Aortic smooth muscle cell (primary cell): ENCODE data around the gene PLGLB2. TPM values are rescaled to one million over a fixed set of nuclear protein-coding genes. Genes with fewer than 3 reads are reported as not detected.

ENCODE experiments used
- total RNA-seq: library from RNA; depleted of rRNA; stranded (reverse); fragments of >200 nt; gene quantifications from 2 replicates; pipeline ENCODE4 v1.2.3, GENCODE V29; 2014

Gene PLGLB2
- total RNA-seq: 0.53 and 0.87 TPM in 2 replicates

DNA sequence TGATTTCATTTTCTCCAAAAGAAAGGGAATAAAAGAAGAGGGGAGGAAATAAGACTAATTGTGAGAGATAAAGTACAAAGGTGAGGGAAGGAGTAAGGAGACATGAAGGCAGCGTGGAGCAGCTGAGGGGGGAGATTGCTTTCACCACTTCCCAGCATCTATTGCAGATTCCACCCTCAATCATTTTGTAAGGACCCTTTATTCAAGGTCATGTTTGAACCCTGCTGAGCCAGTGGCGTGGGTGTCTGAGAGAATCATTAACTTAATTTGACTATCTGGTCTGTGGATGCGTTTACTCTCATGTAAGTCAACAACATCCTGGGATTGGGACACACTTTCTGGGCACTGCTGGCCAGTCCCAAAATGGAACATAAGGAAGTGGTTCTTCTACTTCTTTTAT lies at the start of gene PLGLB2:
TSS of gene PLGLB2 (plus strand) at position 297 of the 400 bp plus-strand sequence. CDS start at position 364, 67 bp downstream.

Other genes starting within 250 kb of the PLGLB2 start
- 1.3 and 3.2 TPM in 2 replicates for gene RGPD2, start 77.7 kb downstream of the PLGLB2 start, total RNA-seq